Parathyroid adenoma (tissue), 2 donors: ENCODE measurements around the gene NXPE3.

ENCODE experiments used
- H2AFZ ChIP-seq: fragments of 300-600 bp; sonication (generic); one replicate; pipeline ENCODE4 v1.7.0; 2017; ENCODE audit warnings: antibody characterized with exemption, mild to moderate bottlenecking
- H3K27ac ChIP-seq: fragments of 300-600 bp; sonication (generic); one replicate; pipeline ENCODE4 v1.7.0; 2017
- H3K27me3 ChIP-seq: fragments of 300-600 bp; sonication (generic); one replicate; pipeline ENCODE4 v1.7.0; 2017; ENCODE audit warnings: low read length; ENCODE audit not compliant: control insufficient read depth, insufficient read depth
- H3K36me3 ChIP-seq: fragments of 300-600 bp; sonication (generic); one replicate; pipeline ENCODE4 v1.7.0; 2017; ENCODE audit warnings: low read length; ENCODE audit not compliant: control insufficient read depth, insufficient read depth
- H3K4me1 ChIP-seq: fragments of 300-600 bp; sonication (generic); one replicate; pipeline ENCODE4 v1.7.0; 2017; ENCODE audit warnings: control low read depth
- H3K4me2 ChIP-seq: fragments of 300-600 bp; sonication (generic); one replicate; pipeline ENCODE4 v1.7.0; 2017; ENCODE audit warnings: low read length
- H3K4me3 ChIP-seq: fragments of 300-600 bp; sonication (generic); one replicate; pipeline ENCODE4 v1.7.0; 2017; ENCODE audit warnings: low read depth, low read length
- H3K79me2 ChIP-seq: fragments of 300-600 bp; sonication (generic); one replicate; pipeline ENCODE4 v1.7.0; 2017; ENCODE audit warnings: control low read depth
- H3K9ac ChIP-seq: fragments of 300-600 bp; sonication (generic); one replicate; pipeline ENCODE4 v1.7.0; 2017; ENCODE audit warnings: mild to moderate bottlenecking
- H3K9me3 ChIP-seq: fragments of 300-600 bp; sonication (generic); one replicate; pipeline ENCODE4 v1.7.0; 2017; ENCODE audit warnings: low read length; ENCODE audit not compliant: control insufficient read depth
- CTCF ChIP-seq: fragments of 300-600 bp; sonication (generic); IDR thresholded peaks from one replicate; pipeline ENCODE4 v1.7.0; 2017; ENCODE audit warnings: antibody characterized with exemption, mild to moderate bottlenecking
- donor health status: primary hyperparathyroidism.

NXPE3 gene

GRCh38 chr3:101809178-101810021 lies 30.4 kb downstream of the NXPE3 start:
- Histone ChIP-seq H2AFZ (no peak overlapping the region), H3K27me3 (no peaks in the 10 kb centered on the region), H3K9ac (no peak overlapping the region), H3K4me1 (no peaks in the 10 kb centered on the region), H3K4me2 (no peak overlapping the region), H3K4me3 (no peak overlapping the region), H3K36me3 (no peaks in the 10 kb centered on the region), H3K9me3 (no peaks in the 10 kb centered on the region), H3K27ac (no peak overlapping the region), H3K79me2 (peaks cover 5% of the 10 kb centered on the region)
- peak; percentile 59 for TF ChIP-seq CTCF

- H3K9me3 ChIP-seq: no peaks in the 10 kb centered on the region
- no peaks in the 10 kb centered on the region for H3K27me3 ChIP-seq
- peaks cover 8% of the 10 kb centered on the region for H3K79me2 ChIP-seq
- H3K4me2 ChIP-seq: no peak overlapping the region
- no peak overlapping the region for H3K4me3 ChIP-seq
- no peaks in the 10 kb centered on the region for H3K4me1 ChIP-seq
- H3K27ac ChIP-seq: no peak overlapping the region
- H3K9ac ChIP-seq: no peak overlapping the region
- no peak for TF ChIP-seq CTCF
- H3K36me3 ChIP-seq: no peaks in the 10 kb centered on the region
- H2AFZ ChIP-seq: no peak overlapping the region
These were observed 31.0 kb downstream of the NXPE3 start for GRCh38 chr3:101810022-101810418.

DNA sequence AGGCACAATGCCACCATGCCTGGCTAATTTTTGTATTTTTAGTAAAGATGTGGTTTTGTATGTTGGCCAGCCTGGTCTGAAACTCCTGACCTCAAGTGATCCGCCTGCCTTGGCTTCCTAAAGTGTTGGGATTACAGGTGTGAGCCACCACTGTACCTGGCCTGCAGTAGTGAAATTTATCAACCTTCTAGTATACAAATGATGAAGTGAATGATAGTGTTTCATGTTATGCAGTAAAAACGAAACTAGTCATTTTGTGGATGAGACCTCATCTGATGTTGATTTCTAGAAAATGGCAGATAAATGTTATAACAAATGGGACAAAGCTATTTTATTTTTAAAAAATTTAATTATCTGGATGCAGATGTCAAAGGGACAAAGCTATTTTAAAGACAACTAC lies 32.9 kb downstream of the NXPE3 start:
- TF ChIP-seq CTCF: no peak
- no peak overlapping the region for H3K4me3 ChIP-seq
- no peaks in the 10 kb centered on the region for H3K9me3 ChIP-seq
- no peak overlapping the region for H3K27ac ChIP-seq
- no peaks in the 10 kb centered on the region for H3K36me3 ChIP-seq
- H2AFZ ChIP-seq: no peak overlapping the region
- H3K79me2 ChIP-seq: peaks cover 8% of the 10 kb centered on the region
- no peak overlapping the region for H3K9ac ChIP-seq
- no peaks in the 10 kb centered on the region for H3K27me3 ChIP-seq
- no peaks in the 10 kb centered on the region for H3K4me1 ChIP-seq
- no peak overlapping the region for H3K4me2 ChIP-seq

DNA sequence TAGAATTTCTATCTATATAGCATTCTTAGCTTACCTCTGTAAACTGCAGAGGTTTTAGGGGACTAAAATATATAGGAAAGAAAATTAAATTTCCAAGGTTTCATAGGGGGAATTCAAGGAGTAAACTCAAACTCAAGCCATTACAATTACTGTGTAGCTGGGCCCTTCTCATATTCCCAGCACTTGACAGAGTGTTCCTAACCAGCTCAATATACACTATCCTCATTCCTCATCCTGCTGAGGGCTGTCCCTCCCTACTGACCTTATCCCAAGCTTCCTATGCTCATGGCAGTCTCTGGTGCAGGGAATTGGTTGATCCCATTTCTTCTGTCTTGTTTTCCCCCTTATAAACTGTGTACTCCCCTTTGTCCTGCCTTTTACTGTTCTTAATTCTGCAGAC lies 33.9 kb downstream of the NXPE3 start:
- Histone ChIP-seq H3K36me3 (no peaks in the 10 kb centered on the region), H3K79me2 (peaks cover 8% of the 10 kb centered on the region), H3K27ac (no peak overlapping the region), H2AFZ (no peak overlapping the region), H3K9ac (no peak overlapping the region), H3K4me2 (no peak overlapping the region), H3K27me3 (no peaks in the 10 kb centered on the region), H3K4me1 (no peaks in the 10 kb centered on the region), H3K9me3 (no peaks in the 10 kb centered on the region), H3K4me3 (no peak overlapping the region)
- TF ChIP-seq CTCF: no peak
